ENCODE data around the gene HOMER1.

HOMER1 gene

GRCh38 chr5:79436821-79437220, 77.1 kb downstream of the HOMER1 start:
- TF ChIP-seq, protein P1, sequence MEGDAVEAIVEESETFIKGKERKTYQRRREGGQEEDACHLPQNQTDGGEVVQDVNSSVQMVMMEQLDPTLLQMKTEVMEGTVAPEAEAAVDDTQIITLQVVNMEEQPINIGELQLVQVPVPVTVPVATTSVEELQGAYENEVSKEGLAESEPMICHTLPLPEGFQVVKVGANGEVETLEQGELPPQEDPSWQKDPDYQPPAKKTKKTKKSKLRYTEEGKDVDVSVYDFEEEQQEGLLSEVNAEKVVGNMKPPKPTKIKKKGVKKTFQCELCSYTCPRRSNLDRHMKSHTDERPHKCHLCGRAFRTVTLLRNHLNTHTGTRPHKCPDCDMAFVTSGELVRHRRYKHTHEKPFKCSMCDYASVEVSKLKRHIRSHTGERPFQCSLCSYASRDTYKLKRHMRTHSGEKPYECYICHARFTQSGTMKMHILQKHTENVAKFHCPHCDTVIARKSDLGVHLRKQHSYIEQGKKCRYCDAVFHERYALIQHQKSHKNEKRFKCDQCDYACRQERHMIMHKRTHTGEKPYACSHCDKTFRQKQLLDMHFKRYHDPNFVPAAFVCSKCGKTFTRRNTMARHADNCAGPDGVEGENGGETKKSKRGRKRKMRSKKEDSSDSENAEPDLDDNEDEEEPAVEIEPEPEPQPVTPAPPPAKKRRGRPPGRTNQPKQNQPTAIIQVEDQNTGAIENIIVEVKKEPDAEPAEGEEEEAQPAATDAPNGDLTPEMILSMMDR (conservative IDR thresholded peaks at IDR 0.05), result no peak
- no peak for TF ChIP-seq ZFX (IDR thresholded peaks at IDR 0.05)
- no peak overlapping the region for H3K27ac ChIP-seq

GRCh38 chr5:79436224-79436623, 77.7 kb downstream of the HOMER1 start:
- TF ChIP-seq, protein P1 (conservative IDR thresholded peaks at IDR 0.05), result no peak
- TF ChIP-seq ZFX (IDR thresholded peaks at IDR 0.05), result no peak
- no peak overlapping the region for H3K27ac ChIP-seq

GRCh38 chr5:79430196-79430595, 83.7 kb downstream of the HOMER1 start:
- H3K27ac ChIP-seq, result no peak overlapping the region
- no peak for TF ChIP-seq ZFX (IDR thresholded peaks at IDR 0.05)
- TF ChIP-seq, protein P1 (conservative IDR thresholded peaks at IDR 0.05), result no peak

DNA sequence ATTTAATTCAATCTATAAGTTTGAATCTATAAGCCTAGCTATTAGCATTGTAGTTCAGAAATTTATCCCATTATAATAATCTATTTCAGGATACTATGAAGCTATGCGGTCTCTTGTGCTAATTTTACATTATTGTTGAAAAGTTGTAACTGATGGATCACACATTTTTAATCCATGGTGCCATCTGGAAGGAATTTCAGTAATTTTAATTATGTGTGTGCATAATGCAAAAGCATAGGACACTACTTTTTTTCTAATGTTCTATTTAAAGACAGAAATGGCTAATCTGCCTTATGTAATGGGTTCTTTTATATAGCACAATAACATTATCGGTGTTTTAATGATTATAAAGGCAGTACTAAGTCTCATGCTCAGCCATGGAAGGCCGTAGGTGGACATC, 90.6 kb downstream of the HOMER1 start:
- H3K27ac ChIP-seq, result no peak overlapping the region
- TF ChIP-seq, protein P1 (conservative IDR thresholded peaks at IDR 0.05), result no peak

DNA sequence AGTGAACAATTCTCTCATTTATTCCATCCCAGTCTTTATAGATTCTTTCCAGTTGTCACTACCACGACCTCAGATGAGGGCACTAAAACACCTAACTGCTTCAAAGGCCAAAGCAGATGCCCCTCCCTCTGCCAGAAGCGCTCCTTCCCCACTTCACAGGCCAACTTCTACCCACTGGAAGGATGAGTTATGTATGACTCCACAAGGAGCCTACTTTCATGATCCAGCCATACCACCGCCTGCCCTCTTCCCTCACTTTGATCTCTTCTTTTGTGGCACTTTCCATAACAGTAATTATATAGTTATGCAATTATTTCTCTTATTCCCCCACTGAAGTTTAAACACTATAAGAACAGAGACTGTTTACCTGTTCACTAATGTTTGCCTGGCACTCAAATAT, 93.7 kb downstream of the HOMER1 start:
- H3K27ac ChIP-seq, result no peak overlapping the region
- TF ChIP-seq, protein P1 (conservative IDR thresholded peaks at IDR 0.05), result no peak
- no peak for TF ChIP-seq ZFX (IDR thresholded peaks at IDR 0.05)

- TF ChIP-seq ZFX (IDR thresholded peaks at IDR 0.05), result no peak
- TF ChIP-seq, protein P1 (conservative IDR thresholded peaks at IDR 0.05), result no peak
- no peak overlapping the region for H3K27ac ChIP-seq
These were observed 95.7 kb downstream of the HOMER1 start for GRCh38 chr5:79418276-79418675.

DNA sequence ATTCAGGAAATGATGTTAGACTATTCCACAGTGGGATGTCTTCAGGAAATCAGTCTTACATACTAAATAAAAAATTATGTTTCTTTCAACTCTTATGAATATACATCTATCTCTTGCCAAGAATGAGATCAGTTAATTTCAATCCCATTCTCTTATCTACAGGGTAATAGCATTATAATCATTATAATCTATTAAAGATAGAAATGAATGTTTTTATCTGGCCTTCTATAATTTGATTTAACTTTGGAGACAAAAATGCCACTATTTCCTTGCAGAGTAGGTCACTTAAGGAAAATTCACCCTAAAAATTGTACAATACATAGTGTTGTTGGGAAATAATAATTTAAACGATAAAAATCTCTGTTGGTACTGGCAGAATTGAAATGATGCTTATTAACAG, 96.4 kb downstream of the HOMER1 start:
- TF ChIP-seq, protein P1 (conservative IDR thresholded peaks at IDR 0.05), result no peak
- no peak for TF ChIP-seq ZFX (IDR thresholded peaks at IDR 0.05)
- no peak overlapping the region for H3K27ac ChIP-seq

Data from C4-2B (cell line).